ENCODE results near the gene PAQR4.

The PAQR4 gene

GRCh38 chr16:2968738-2969544 lies at the start of gene PAQR4:
TSS of gene PAQR4 (plus strand) at chr16:2969348. CDS start at chr16:2969675, 327 bp downstream.
- peak; percentile 98 for DNase-seq (ENCODE audit: low spot score)
- no peak for TF ChIP-seq CTCF (IDR thresholded peaks at IDR 0.05; ENCODE audit: borderline replicate concordance, control extremely low read depth, extremely low read depth, insufficient read depth, missing control alignments)
- in situ Hi-C loops (cut with MboI; ENCODE audit: low sequenced_read_pairs, unreplicated experiment), result no loop called here

- in situ Hi-C loops (cut with MboI; ENCODE audit: low sequenced_read_pairs, unreplicated experiment), result no loop called here
- peak; percentile 76 for TF ChIP-seq CTCF (IDR thresholded peaks at IDR 0.05; ENCODE audit: borderline replicate concordance, control extremely low read depth, extremely low read depth, insufficient read depth, missing control alignments)
- DNase-seq (ENCODE audit: low spot score), result peak; percentile 67
Measured at GRCh38 chr16:2919511-2920255, 49.5 kb upstream of the PAQR4 start.

- DNase-seq (ENCODE audit: low spot score), result no peak
- in situ Hi-C loops (cut with MboI; ENCODE audit: low sequenced_read_pairs, unreplicated experiment), result no loop called here
- no peak for TF ChIP-seq CTCF (IDR thresholded peaks at IDR 0.05; ENCODE audit: borderline replicate concordance, control extremely low read depth, extremely low read depth, insufficient read depth, missing control alignments)
Measured at GRCh38 chr16:2923481-2923880, 45.7 kb upstream of the PAQR4 start.

- TF ChIP-seq CTCF (IDR thresholded peaks at IDR 0.05; ENCODE audit: borderline replicate concordance, control extremely low read depth, extremely low read depth, insufficient read depth, missing control alignments), result no peak
- in situ Hi-C loops (cut with MboI; ENCODE audit: low sequenced_read_pairs, unreplicated experiment), result no loop called here
- no peak for DNase-seq (ENCODE audit: low spot score)
Measured at GRCh38 chr16:2924901-2925755, 44.0 kb upstream of the PAQR4 start.

GRCh38 chr16:2925951-2926649 lies 43.0 kb upstream of the PAQR4 start:
- DNase-seq (ENCODE audit: low spot score), result no peak

More at GRCh38 chr16:2925951-2926649, 43.0 kb upstream of the PAQR4 start:
- no peak for TF ChIP-seq CTCF (IDR thresholded peaks at IDR 0.05; ENCODE audit: borderline replicate concordance, control extremely low read depth, extremely low read depth, insufficient read depth, missing control alignments)
- in situ Hi-C loops (cut with MboI; ENCODE audit: low sequenced_read_pairs, unreplicated experiment), result no loop called here
